ENCODE measurements around the gene DAAM2.

GRCh38 chr6:39930540-39930939 lies 138.4 kb downstream of the DAAM2 start:
- no peak for TF ChIP-seq CTCF (optimal IDR thresholded peaks at IDR 0.05 in 1 of 3, IDR thresholded peaks at IDR 0.05 in 1 of 3, conservative IDR thresholded peaks at IDR 0.05 in 1 of 3; ENCODE audit: extremely low read depth in 1 of 3, insufficient read depth in 2 of 3, low read length in 3 of 3)
- no peak for TF ChIP-seq EZH2 (IDR thresholded peaks at IDR 0.05; ENCODE audit: low read length)
